Stimulated activated CD8-positive, alpha-beta memory T cell treated with anti-CD3 and anti-CD28 coated beads, Interleukin-4, amount 100 ng/mL, for 48 hours (primary cell): Measurements from ENCODE around the gene PALD1.

Experiments
- DNase-seq: peaks from one replicate; pipeline ENCODE4 v3.0.0-alpha.2; 2020

Gene PALD1

GRCh38 chr10:70537398-70538194 is 59.0 kb downstream of the PALD1 start:
- peak; percentile 54 for DNase-seq

DNA sequence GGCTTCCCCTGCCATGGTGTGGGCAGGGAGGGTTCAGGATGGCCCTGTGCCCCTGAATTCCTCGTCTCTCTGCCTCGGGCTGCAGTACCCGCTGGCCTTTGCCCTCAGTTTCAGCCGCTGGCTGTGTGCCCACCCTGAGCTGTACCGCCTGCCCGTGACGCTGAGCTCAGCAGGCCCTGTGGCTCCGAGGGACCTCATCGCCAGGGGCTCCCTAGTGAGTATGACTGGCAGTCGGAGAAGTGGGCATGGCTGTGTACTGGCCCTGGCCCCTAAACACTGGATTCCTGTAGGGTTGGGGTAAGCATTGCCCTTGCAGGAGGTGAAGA is 59.6 kb downstream of the PALD1 start:
- no peak for DNase-seq

- no peak for DNase-seq
These were observed 60.3 kb downstream of the PALD1 start for GRCh38 chr10:70538731-70539338.

DNA sequence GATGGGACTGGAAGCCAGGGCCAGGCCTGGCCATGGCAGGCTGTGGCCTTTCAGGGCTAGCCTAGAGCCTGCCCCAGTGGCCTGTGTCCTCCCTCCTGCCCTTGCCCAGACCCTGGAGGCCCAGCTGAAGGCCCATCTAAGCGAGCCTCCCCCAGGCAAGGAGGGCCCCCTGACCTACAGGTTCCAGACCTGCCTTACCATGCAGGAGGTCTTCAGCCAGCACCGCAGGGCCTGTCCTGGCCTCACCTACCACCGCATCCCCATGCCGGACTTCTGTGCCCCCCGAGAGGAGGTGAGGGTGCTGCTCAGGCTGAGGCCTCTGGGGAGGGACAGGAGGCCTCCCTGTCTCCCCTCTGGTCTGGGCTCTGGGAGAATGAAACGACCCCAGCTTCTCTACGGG is 60.9 kb downstream of the PALD1 start:
- no peak for DNase-seq

GRCh38 chr10:70540089-70540788 is 61.7 kb downstream of the PALD1 start:
- peak; percentile 57 for DNase-seq

DNA sequence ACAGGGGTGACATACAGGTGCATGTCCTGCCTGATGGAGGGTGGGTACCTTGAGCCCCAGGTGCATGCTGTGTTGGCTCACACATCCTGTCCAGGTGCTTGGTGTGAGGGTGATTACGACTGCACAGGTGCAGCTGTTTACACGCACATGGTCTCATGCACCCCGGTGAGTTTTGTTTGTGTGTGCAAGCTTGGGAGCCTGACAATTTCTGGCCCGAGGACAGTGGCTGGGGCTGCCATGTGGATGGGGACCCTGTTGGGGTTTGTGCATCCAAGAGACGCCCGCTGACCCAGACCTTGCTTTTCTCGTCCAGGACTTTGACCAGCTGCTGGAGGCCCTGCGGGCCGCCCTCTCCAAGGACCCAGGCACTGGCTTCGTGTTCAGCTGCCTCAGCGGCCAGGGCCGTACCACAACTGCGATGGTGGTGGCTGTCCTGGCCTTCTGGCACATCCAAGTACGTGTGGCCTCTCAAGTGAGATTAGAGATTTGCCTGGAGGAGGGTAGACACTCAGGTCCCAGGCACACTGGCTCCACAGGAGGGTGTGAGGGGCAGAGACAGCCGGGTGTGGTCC is 62.3 kb downstream of the PALD1 start:
- DNase-seq = no peak

DNA sequence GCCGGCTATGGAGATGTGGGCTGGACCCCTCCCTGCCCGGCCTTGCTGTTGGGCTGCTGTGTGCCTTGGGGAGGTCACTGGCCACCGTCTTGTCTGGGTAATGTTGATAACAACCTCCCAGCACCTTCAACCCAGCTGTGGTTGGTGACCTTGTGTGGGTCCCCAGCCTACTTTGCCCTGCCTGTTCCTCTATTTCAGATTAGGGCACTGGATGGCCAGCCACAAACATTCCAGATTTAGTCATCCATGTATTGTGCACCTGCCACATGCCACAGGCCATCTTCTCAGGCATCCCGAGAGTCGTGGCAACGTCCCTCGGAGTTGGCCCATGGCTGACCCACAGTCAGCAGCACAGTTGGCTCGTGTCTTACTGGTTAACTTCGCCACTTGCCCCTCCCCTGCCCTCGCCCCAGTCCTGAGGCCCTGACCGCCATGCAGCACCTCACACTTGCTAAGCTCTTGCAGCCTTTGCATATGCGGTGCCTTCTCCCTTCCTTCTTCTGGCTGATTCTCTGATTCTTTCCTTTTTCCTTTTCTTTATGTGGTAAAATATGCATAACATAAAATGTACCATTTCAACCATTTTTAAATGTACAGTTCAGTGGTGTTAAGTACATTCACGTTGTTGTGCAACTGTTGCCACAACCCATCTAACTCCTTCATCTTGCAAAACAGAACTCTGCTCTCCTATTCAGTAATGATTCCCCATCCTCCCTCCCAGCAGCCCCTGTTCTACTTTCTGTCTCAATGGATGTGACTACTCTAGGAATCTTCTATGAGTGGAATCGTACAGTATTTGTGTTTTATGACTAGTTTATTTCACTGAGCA is 63.4 kb downstream of the PALD1 start:
- no peak for DNase-seq

DNA sequence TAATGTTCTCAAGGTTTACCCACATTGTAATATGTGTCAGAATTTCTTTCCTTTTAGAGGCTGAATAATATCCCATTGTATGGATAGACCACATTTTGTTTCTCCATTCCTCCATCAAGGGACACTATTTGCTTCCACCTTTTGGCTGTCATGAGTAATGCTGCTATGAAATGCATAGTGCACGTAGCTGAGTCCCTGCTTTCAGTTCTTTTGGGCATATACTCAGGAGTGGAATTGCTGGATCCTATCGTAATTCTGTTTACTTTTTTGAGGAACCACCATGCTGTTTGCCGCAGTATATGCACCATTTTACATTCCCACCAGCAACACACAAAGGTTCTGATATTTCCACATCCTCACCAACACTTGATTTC is 64.0 kb downstream of the PALD1 start:
- no peak for DNase-seq

DNA sequence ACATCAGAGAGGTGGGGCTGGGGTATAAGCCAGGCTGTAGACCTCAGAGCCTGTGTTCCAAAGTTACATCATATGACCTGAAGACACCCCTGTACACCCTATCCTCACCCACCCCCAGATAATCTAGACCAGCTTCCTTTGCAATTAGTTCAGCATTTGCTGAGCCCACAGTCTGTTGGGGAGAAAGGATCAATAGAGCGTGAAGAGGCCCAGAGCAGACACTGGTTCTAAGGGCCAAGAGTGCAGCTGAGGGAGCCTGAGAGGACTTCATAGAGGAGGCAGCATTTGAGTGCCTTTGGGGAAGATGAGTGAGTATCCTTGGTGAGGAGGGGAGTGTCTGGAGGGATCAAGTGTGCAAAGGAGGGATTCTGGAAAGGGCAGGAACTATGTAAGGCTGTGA is 65.3 kb downstream of the PALD1 start:
- DNase-seq = no peak

DNA sequence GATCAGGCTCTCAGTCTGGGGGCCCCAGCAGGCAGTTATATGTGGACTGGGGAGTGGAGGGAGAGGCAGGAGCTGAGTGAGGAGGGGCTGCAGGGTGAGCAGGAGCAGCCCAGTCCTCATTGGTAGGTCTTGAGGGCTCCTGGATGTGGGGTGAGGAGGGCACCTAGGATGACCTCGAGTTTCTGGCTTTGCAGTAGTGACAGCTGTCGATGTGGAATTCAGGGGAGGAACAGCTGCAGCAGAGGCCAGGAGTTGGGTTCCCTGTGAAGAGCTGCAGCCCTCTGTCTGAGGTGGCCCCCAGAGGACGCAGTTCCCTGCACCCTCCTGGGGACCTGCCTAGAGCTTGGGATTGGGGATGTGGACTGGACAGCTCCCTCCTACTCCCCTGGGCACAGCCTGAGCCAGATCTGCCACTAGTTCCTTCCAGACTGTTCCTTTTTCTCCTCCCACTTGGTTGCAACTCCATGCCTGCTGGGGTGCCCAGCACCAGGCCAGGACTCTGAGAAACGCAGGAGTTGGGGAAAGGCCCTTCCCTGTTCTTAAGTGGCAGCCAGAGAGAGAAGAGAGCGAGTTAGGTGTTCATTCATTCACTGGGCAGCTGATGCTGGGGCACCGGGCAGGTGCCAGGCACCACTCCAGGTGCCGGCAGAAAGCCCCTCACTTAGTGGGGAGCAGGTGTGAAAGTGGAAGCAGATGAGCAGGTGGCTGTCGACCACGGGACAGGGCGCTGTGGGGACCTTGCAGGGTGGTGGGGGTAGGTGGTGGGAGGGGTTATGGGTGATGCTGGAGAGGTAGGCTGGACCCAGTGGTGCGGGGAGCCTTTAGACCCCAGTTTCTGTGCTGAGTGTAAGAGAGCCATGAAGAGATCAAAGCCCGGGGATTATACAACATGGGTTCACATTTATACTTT is 66.1 kb downstream of the PALD1 start:
- DNase-seq = no peak

DNA sequence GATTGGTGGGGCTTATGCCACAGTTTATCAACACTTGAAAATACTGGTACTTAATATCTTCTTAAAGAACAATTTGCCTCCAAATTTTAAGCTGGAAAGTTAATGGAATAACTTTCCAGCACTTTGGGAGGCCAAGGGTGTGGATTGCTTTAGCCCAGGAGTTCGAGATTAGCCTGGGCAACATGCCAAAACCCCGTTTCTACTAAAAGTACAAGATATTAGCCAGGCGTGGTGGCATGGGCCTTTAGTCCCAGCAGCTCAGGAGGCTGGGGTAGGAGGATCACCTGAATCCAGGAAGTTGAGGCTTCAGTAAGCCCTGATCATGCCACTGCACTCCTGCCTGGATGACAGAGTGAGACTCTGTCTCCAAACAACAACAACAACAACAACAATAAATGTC is 68.0 kb downstream of the PALD1 start:
- DNase-seq = no peak

GRCh38 chr10:70549351-70549961 is 70.9 kb downstream of the PALD1 start:
- DNase-seq = no peak

DNA sequence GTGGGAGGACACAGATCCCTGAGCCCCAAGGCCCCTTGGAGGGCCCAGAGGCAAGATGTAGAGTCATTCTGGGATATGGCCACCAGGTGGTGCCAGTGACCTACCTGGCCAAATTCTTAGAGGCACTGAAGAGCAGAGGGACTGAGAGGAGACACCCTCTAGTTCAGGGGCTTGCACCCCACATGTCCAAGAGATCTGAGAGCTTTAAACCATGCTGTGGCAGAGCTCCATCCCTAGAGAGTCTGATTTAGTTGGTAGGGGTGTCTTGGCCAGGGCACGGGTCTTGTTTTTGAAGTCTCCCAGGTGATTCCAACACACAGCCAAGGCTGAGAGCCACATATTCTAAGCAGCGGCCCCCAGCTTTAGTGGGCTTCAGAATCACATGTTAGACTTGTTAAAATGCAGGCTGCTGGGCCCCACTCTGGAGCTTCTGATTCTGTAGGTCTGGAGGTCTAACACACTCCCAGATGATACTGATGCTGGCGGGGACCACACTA is 71.4 kb downstream of the PALD1 start:
- peak; percentile 85 for DNase-seq

GRCh38 chr10:70550459-70550858 is 71.9 kb downstream of the PALD1 start:
- no peak for DNase-seq

GRCh38 chr10:70551466-70551865 is 72.9 kb downstream of the PALD1 start:
- DNase-seq = no peak

DNA sequence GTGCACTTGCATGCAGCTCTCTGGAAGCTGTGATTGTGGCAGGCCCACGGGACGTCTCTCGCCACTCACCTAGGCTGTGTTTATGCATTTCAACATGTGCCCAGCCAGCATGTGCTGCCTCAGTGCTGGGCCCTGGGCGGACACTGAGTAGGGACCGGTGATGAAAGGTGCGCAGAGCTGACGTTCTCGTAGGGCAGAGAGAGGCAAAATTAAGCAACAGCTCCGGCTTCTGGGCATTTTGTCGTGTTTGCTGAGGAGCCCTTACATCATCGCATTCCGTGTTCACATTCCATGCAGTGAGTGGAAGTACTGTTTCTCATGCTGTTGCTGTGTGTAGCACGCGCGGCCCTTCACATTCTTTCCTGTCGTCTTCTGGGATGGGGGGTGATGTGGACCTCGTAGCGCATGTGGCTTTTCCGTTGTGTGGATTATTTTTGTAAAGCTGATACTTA is 73.4 kb downstream of the PALD1 start:
- DNase-seq = no peak

DNA sequence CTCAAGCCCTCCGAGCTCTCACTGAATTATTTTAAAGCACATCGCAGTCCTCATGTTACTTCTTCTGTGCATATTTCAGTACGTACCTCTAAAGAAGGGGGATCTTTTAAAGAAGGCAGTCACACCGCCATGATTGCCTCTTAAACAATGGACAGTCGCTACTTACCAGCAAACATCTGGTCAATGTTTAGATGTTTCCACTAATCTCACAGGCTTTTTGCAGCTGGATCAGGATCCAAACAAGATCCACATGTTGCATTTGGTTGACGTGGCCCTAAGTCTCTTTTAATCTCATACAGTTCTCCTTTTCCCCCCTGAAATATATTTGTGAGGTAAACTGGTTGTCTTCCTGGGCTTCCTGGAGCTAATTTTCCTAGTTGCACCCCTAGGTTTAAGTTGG is 74.0 kb downstream of the PALD1 start:
- DNase-seq = no peak

- DNase-seq = no peak
These were observed 76.8 kb downstream of the PALD1 start for GRCh38 chr10:70555371-70555770.

GRCh38 chr10:70557086-70557845 is 78.7 kb downstream of the PALD1 start:
- DNase-seq = no peak

DNA sequence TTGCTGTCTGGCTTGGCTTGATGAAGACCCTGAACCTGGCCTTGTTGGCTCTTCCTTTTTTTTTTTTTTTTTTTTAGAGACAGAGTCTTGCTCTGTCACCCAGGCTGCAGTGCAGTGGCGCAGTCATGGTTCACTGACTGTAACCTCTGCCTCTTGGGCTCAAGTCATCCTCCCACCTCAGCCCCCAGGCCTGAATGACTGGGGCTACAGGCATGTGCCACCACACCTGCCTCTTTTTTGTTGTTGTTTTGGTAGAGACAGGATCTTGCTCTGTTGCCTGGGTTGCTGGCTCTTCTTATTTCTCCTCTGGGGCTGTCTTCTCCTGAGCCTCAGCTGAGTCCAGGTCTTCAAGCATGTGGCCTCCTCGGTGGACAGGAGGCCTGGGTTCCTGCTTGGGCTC is 79.3 kb downstream of the PALD1 start:
- DNase-seq = no peak
